Kidney (tissue), 14 donors: ENCODE data around the gene ZSWIM6. TPM values are rescaled to one million over a fixed set of nuclear protein-coding genes. Genes with fewer than 3 reads are reported as not detected.

ENCODE experiments used
- DNase-seq, 5 donors: peaks; one replicate each; pipeline ENCODE4 v3.0.0-alpha.2; 2013 to 2020
- FAIRE-seq: peaks from 2 replicates; lab custom pipeline; 2012; peaks lifted over from hg19 to GRCh38; lab: Jason Lieb, UNC
- H3K27ac ChIP-seq, 2 donors: one replicate each; pipeline ENCODE4 v1.7.0; 2013; ENCODE audit warnings: low read depth in 2 of 2, low read length in 2 of 2, inconsistent platforms in 1 of 2
- H3K27me3 ChIP-seq: one replicate; pipeline ENCODE4 v1.7.1; 2013; ENCODE audit warnings: low read length, inconsistent platforms; ENCODE audit not compliant: control insufficient read depth, insufficient read depth
- H3K36me3 ChIP-seq, 3 donors: one replicate each; pipeline versions ENCODE4 v1.7.0 to v1.7.1; 2013; ENCODE audit warnings: low read length in 3 of 3, control low read depth in 1 of 3, inconsistent platforms in 1 of 3; ENCODE audit not compliant: insufficient read depth in 3 of 3, control insufficient read depth in 2 of 3
- H3K4me1 ChIP-seq, 3 donors: one replicate each; pipeline versions ENCODE4 v1.7.0 to v1.7.1; 2013; ENCODE audit warnings: low read length in 3 of 3, inconsistent platforms in 1 of 3, low read depth in 1 of 3; ENCODE audit not compliant: control insufficient read depth in 2 of 3, insufficient read depth in 2 of 3
- H3K4me3 ChIP-seq, 3 donors: one replicate each; pipeline versions ENCODE4 v1.7.0 to v1.8.1; 2013; ENCODE audit warnings: low read length in 3 of 3, control low read depth in 1 of 3, inconsistent platforms in 1 of 3
- H3K9ac ChIP-seq, 3 donors: one replicate each; pipeline versions ENCODE4 v1.7.0 to v1.7.1; 2013; ENCODE audit warnings: low read length in 3 of 3, control low read depth in 1 of 3, inconsistent platforms in 1 of 3
- H3K9me3 ChIP-seq, 3 donors: one replicate each; pipeline versions ENCODE4 v1.7.0 to v1.7.1; 2013; ENCODE audit warnings: low read length in 3 of 3, control low read depth in 1 of 3, inconsistent platforms in 1 of 3; ENCODE audit not compliant: control insufficient read depth in 2 of 3, insufficient read depth in 1 of 3
- intact Hi-C: fragments of 100-400 bp; cut with DNase I; formaldehyde crosslinking; loops from one replicate; pipeline ENCODE4 v1.11.1; 2022
- polyA plus RNA-seq: library from polyadenylated mRNA; stranded (reverse); fragments of 350-450 nt; fragmentation: Illumina TruSeq; extraction: RNeasy Lipid Tissue Mini Kit (QIAGEN cat#74804); gene quantifications from one replicate; pipeline ENCODE4 v1.2.3, GENCODE V29; 2014; ENCODE audit warnings: low read depth, low replicate concordance; ENCODE audit not compliant: insufficient read depth
- total RNA-seq: library from RNA; stranded (reverse); fragmentation: NEBNext Ultra II Directional; extraction: Animal tissue kit (Norgen Biotek cat#: 25700); gene quantifications from one replicate; pipeline ENCODE4 v1.2.1, GENCODE V29; 2021
- TF ChIP-seq, protein P1 (sequence below): IDR thresholded peaks from 3 replicates; pipeline ENCODE4 v1.5.1; 2012; ENCODE audit warnings: mild to moderate bottlenecking, moderate library complexity, borderline replicate concordance; ENCODE audit not compliant: insufficient read depth; ENCODE audit errors: extremely low read depth
- donor health status: control.
- donor health status: control.
- donor health status: control.
- donor health status: control.
- donor health status: control.
- donor health status: DM: yes; HTN: yes; CAD: no.
- donor health status: Normal renal cell carcinoma (clear cell type).

Gene ZSWIM6
- total and polyA plus RNA-seq, 2 donors from 2014 or later: 2.9 to 20.3 TPM

- intact Hi-C loops: no loop called here
- no peak overlapping the region for H3K27ac ChIP-seq
- no peaks in the 10 kb centered on the region for H3K9me3 ChIP-seq
- no peaks in the 10 kb centered on the region for H3K36me3 ChIP-seq
- no peak for FAIRE-seq
- no peaks in the 10 kb centered on the region for H3K4me1 ChIP-seq
- TF ChIP-seq, protein P1, sequence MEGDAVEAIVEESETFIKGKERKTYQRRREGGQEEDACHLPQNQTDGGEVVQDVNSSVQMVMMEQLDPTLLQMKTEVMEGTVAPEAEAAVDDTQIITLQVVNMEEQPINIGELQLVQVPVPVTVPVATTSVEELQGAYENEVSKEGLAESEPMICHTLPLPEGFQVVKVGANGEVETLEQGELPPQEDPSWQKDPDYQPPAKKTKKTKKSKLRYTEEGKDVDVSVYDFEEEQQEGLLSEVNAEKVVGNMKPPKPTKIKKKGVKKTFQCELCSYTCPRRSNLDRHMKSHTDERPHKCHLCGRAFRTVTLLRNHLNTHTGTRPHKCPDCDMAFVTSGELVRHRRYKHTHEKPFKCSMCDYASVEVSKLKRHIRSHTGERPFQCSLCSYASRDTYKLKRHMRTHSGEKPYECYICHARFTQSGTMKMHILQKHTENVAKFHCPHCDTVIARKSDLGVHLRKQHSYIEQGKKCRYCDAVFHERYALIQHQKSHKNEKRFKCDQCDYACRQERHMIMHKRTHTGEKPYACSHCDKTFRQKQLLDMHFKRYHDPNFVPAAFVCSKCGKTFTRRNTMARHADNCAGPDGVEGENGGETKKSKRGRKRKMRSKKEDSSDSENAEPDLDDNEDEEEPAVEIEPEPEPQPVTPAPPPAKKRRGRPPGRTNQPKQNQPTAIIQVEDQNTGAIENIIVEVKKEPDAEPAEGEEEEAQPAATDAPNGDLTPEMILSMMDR: no peak
- H3K27me3 ChIP-seq: no peaks in the 10 kb centered on the region
- DNase-seq: no peak
- no peak overlapping the region for H3K9ac ChIP-seq
- no peak overlapping the region for H3K4me3 ChIP-seq
These were observed 259.8 kb downstream of the ZSWIM6 start for GRCh38 chr5:61591859-61592258.

DNA sequence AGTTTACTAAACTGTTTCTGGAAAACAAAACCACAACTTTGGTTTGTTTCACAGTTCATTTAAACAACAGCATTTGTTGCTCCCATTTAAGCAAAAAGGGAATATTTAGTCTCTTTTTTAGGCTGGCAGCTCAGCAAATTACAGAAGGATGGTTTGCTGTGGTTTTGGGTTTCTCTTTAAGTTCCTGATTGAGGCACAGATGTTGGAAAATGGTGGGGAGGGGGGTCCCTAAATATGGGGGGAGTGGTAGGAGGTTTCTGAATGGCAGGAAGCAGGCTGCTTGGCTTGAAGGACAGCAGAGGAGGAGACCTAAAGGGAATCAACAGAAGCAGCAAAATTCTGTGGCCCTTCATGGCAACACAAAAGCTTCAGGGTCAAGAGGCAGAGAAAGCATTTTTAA lies 263.4 kb downstream of the ZSWIM6 start:
- H3K4me3 ChIP-seq: no peak overlapping the region
- H3K4me1 ChIP-seq: no peaks in the 10 kb centered on the region
- FAIRE-seq (no peak), DNase-seq (no peak)
- TF ChIP-seq, protein P1: no peak
- no peak overlapping the region for H3K9ac ChIP-seq
- H3K27me3 ChIP-seq: no peaks in the 10 kb centered on the region
- H3K36me3 ChIP-seq: no peaks in the 10 kb centered on the region
- no peak overlapping the region for H3K27ac ChIP-seq
- intact Hi-C loops: no loop called here
- H3K9me3 ChIP-seq: no peaks in the 10 kb centered on the region

Other genes starting within 250 kb of the ZSWIM6 start
- gene SMIM15, start 169.8 kb upstream of the ZSWIM6 start, total RNA-seq: 68.1 TPM
- 32.0 TPM for gene SMIM15, start 169.8 kb upstream of the ZSWIM6 start, polyA plus RNA-seq